NCI-H1105 treated with DMSO at 0.1 percent for 48 hours (cell line): ENCODE data around the gene PI4KA.
"Not testable (repeated sequence)": the region's sequence is repeated elsewhere in the genome, so short reads cannot be mapped to it uniquely, and the experiment has no call there.

ENCODE experiments used
- DNase-seq: peaks from one replicate; lab custom pipeline; 2025; lab: John Stamatoyannopoulos, UW

PI4KA gene

GRCh38 chr22:20858615-20859416 is at the start of gene PI4KA, which contains the start of gene SNAP29:
Gene PI4KA, minus strand, starts transcription at chr22:20858811. Its CDS starts 86 bp downstream, at chr22:20858725.
Gene SNAP29, plus strand, starts transcription at chr22:20859007. Its CDS starts 104 bp downstream, at chr22:20859111.
- peak; percentile 93 for DNase-seq

- DNase-seq: no peak
Measured at GRCh38 chr22:20906387-20906767, 47.8 kb upstream of the PI4KA start.

- DNase-seq: no peak
Measured at GRCh38 chr22:20905415-20906386, 47.1 kb upstream of the PI4KA start.

- DNase-seq: no peak
Measured at GRCh38 chr22:20904980-20905355, 46.4 kb upstream of the PI4KA start.

GRCh38 chr22:20904008-20904979 is 45.7 kb upstream of the PI4KA start:
- DNase-seq: no peak

GRCh38 chr22:20903093-20903492 is 44.5 kb upstream of the PI4KA start:
- DNase-seq: no peak

GRCh38 chr22:20901093-20902033 is 42.8 kb upstream of the PI4KA start:
- not testable (repeated sequence) for DNase-seq

- no peak for DNase-seq
Measured at GRCh38 chr22:20899827-20900423, 41.3 kb upstream of the PI4KA start.

- DNase-seq: not testable (repeated sequence)
Measured at GRCh38 chr22:20897737-20898136, 39.1 kb upstream of the PI4KA start.

GRCh38 chr22:20890975-20891374 is 32.4 kb upstream of the PI4KA start:
- no peak for DNase-seq

GRCh38 chr22:20889904-20890540 is 31.4 kb upstream of the PI4KA start:
- no peak for DNase-seq

GRCh38 chr22:20889025-20889704 is 30.6 kb upstream of the PI4KA start:
- no peak for DNase-seq

- no peak for DNase-seq
Measured at GRCh38 chr22:20887375-20887774, 28.8 kb upstream of the PI4KA start.

GRCh38 chr22:20885557-20886323 is 27.1 kb upstream of the PI4KA start:
- DNase-seq: no peak

- no peak for DNase-seq
Measured at GRCh38 chr22:20885017-20885556, 26.5 kb upstream of the PI4KA start.

- DNase-seq: no peak
Measured at GRCh38 chr22:20884454-20884853, 25.8 kb upstream of the PI4KA start.

GRCh38 chr22:20882855-20883254 is 24.2 kb upstream of the PI4KA start:
- DNase-seq: no peak
